Large intestine (tissue), 3 donors: ENCODE data around the gene GRID2IP. TPM values are rescaled to one million over a fixed set of nuclear protein-coding genes. Genes with fewer than 3 reads are reported as not detected.
A peak's percentile ranks its signal among the peaks of the same experiment; 100 is the strongest.

Experiments
- DNase-seq, 2 donors: peaks; one replicate each; pipeline versions ENCODE4 v3.0.0 to v3.0.0-alpha.2; 2013
- H3K27ac ChIP-seq: one replicate; pipeline ENCODE4 v1.5.1; 2013; ENCODE audit warnings: low read length
- H3K27me3 ChIP-seq: 2 replicates; pipeline ENCODE4 v1.6.1; 2013; ENCODE audit warnings: low read length; ENCODE audit not compliant: control insufficient read depth, insufficient read depth
- H3K36me3 ChIP-seq: 2 replicates; pipeline ENCODE4 v1.6.1; 2013; ENCODE audit warnings: low read length; ENCODE audit not compliant: control insufficient read depth, insufficient read depth
- H3K4me1 ChIP-seq: one replicate; pipeline ENCODE4 v1.6.1; 2013; ENCODE audit warnings: low read length; ENCODE audit not compliant: control insufficient read depth, insufficient read depth
- H3K4me3 ChIP-seq: one replicate; pipeline ENCODE4 v1.5.1; 2013; ENCODE audit warnings: low read length
- H3K9me3 ChIP-seq: one replicate; pipeline ENCODE4 v1.6.1; 2013; ENCODE audit warnings: mild to moderate bottlenecking, low read depth, low read length, moderate library complexity; ENCODE audit not compliant: control insufficient read depth
- WGBS: methylation state at CpG from one replicate; pipeline ENCODE4 v1.1.5; 2013; ENCODE audit warnings: low lambda C conversion rate; ENCODE audit not compliant: insufficient coverage; 5-methylcytosine and 5-hydroxymethylcytosine counted together
- polyA plus RNA-seq: library from polyadenylated mRNA; unstranded; fragments of 120-200 nt; gene quantifications from one replicate; pipeline ENCODE4 v1.2.1, GENCODE V29; 2013

The GRID2IP gene
- polyA plus RNA-seq, 1 donor: 0.88 TPM

DNA sequence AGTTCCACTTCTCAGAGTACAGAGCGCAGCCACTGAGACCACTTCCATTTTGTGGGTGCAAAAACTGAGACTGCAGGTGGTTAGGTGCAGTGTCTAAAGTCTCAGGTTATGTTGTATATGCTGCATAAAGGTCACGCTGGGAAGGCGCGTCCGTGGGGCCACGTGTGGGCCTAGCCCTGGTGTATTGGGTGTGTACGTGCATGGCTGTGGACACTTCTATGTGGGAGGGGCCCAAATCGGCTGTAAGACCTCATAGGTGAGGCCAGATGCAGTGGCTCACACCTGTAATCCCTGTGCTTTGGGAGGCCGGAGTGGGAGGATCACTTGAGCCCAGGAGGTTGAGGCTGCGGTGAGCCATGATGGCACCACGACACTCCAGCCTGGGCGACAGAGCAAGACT, 37.7 kb downstream of the GRID2IP start:
- no peaks in the 10 kb centered on the region for H3K27me3 ChIP-seq
- H3K36me3 ChIP-seq: no peaks in the 10 kb centered on the region
- H3K4me1 ChIP-seq: no peaks in the 10 kb centered on the region
- H3K9me3 ChIP-seq: peaks cover 2% of the 10 kb centered on the region
- no CpG with 5 or more reads among the region's 12 CpGs for WGBS
- H3K4me3 ChIP-seq: no peak overlapping the region
- no peak for DNase-seq
- no peak overlapping the region for H3K27ac ChIP-seq

DNA sequence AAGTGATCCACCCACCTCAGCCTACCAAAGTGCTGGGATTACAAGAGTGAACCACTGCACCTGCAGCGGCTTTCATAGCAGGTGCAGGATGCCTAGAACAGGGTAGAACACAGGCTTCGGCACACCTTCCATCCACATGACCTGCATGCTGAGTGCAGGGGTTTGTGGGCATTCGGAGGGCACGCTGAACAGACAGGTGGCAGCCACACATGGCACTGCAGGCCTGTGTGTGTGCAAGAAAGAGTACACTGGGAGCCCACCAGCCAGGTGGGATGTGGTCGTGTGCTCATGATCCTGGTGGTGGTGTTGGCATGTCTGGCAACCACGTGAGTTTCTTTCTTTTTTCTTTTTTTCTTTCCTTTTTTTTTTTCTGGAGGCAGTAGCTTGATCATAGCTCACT, 38.4 kb downstream of the GRID2IP start:
- Histone ChIP-seq H3K4me1 (no peaks in the 10 kb centered on the region), H3K9me3 (peaks cover 1% of the 10 kb centered on the region), H3K27ac (no peak overlapping the region), H3K27me3 (no peaks in the 10 kb centered on the region), H3K36me3 (no peaks in the 10 kb centered on the region), H3K4me3 (no peak overlapping the region)
- WGBS: no CpG with 5 or more reads among the region's 6 CpGs
- DNase-seq: no peak

DNA sequence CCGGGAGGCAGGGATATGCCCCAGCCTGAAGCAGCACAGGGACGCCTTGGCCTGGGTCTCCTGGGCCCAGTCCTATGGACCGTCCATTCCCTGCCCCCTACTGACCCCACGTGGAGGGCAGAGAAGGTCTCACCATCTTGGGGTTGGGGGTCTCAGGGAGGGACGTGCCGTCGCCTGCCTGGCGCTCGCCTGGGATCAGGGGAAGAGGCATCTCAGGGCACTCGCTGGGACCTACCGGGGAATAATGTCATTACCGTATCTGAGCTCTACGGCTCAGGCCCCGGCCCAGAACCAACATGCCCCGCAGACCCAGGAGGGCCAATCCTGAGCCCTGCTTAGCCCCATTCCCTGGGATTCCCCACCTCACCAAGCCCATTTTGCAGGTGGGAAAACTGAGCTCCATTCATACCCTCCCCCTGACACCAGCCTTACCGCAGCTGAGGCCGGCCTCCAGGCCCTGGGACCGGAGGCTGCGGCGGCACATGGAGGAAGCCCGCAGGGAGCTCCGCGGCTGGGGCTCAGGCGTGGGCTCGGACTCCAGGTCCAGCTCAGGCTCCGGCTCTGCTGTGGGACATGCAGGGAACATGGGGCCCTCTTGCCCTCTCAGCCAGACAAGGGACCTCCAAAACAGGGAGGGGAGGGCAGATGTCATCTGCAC, 40.7 kb downstream of the GRID2IP start:
- WGBS: no CpG with 5 or more reads among the region's 26 CpGs
- no peak overlapping the region for H3K27ac ChIP-seq
- no peaks in the 10 kb centered on the region for H3K9me3 ChIP-seq
- H3K36me3 ChIP-seq: no peaks in the 10 kb centered on the region
- H3K4me3 ChIP-seq: no peak overlapping the region
- H3K27me3 ChIP-seq: no peaks in the 10 kb centered on the region
- H3K4me1 ChIP-seq: no peaks in the 10 kb centered on the region
- DNase-seq: no peak

DNA sequence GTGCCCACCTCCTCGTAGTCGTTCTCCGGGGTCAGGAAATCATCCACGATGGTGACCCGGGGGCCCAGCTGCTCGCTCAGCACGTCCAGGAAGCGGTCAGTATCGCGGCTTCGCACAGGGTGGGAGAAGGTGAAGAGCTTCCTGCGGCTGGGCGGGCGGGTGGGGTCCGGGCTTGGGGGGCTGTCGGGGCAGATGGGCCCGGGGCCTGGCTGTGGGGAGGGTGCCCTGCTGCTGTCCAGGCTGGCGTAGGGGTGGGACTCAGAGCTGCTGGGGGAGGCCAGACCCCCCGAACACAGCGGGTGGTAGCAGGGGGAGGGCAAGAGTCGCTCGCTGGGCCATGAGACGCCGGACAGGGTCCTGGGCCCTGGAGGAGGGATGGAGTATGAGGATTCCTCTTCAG, 42.3 kb downstream of the GRID2IP start:
- H3K9me3 ChIP-seq: no peaks in the 10 kb centered on the region
- no peaks in the 10 kb centered on the region for H3K27me3 ChIP-seq
- no peaks in the 10 kb centered on the region for H3K36me3 ChIP-seq
- H3K4me3 ChIP-seq: no peak overlapping the region
- no peak for DNase-seq
- no peak overlapping the region for H3K27ac ChIP-seq
- peaks cover 3% of the 10 kb centered on the region for H3K4me1 ChIP-seq
- no CpG with 5 or more reads among the region's 24 CpGs for WGBS

DNA sequence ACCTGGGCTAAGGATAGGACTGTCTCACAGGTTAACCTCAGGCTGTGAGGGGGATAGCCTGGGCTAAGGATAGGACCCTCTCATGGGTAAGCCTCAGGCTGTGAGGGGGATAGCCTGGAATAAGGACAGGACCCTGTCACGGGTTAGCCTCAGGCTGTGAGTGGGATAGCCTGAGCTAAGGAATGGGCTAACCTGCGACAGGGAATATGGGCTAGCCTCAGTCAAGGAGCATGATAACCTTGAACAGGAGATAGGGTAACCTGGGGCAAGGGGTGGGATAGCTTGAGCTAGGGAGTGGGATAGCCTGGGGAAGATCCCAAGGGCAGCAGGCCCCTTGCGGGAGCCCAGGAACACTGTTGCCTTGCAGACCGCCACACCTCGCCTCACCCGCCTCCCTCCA, 42.7 kb downstream of the GRID2IP start:
- H3K27ac ChIP-seq: no peak overlapping the region
- H3K9me3 ChIP-seq: no peaks in the 10 kb centered on the region
- no CpG with 5 or more reads among the region's 6 CpGs for WGBS
- peaks cover 3% of the 10 kb centered on the region for H3K4me1 ChIP-seq
- no peak for DNase-seq
- no peaks in the 10 kb centered on the region for H3K36me3 ChIP-seq
- H3K4me3 ChIP-seq: no peak overlapping the region
- H3K27me3 ChIP-seq: no peaks in the 10 kb centered on the region

DNA sequence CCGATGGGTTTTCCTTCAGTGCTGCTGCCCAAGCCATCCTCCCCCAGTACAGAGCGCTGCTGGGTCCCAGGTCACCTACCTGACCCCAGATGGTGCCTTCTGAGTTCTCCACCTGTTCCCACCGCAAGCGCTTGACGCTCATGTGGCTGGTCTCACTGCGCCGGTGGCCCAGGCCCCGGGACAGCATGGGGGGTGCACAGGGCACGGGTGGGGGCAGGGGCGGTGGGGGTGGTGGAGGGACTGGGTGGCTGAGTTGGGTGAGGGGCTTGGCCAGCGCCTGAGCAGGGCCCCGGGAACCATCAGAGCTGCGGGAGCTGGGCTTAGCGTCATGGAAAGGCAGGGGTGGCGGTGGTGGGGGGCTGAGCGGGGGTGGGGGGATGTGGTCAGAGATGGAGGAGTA, 43.4 kb downstream of the GRID2IP start:
- Histone ChIP-seq H3K27ac (no peak overlapping the region), H3K4me3 (no peak overlapping the region), H3K36me3 (no peaks in the 10 kb centered on the region), H3K27me3 (no peaks in the 10 kb centered on the region), H3K4me1 (peaks cover 4% of the 10 kb centered on the region), H3K9me3 (no peaks in the 10 kb centered on the region)
- WGBS: no CpG with 5 or more reads among the region's 16 CpGs
- DNase-seq: no peak

DNA sequence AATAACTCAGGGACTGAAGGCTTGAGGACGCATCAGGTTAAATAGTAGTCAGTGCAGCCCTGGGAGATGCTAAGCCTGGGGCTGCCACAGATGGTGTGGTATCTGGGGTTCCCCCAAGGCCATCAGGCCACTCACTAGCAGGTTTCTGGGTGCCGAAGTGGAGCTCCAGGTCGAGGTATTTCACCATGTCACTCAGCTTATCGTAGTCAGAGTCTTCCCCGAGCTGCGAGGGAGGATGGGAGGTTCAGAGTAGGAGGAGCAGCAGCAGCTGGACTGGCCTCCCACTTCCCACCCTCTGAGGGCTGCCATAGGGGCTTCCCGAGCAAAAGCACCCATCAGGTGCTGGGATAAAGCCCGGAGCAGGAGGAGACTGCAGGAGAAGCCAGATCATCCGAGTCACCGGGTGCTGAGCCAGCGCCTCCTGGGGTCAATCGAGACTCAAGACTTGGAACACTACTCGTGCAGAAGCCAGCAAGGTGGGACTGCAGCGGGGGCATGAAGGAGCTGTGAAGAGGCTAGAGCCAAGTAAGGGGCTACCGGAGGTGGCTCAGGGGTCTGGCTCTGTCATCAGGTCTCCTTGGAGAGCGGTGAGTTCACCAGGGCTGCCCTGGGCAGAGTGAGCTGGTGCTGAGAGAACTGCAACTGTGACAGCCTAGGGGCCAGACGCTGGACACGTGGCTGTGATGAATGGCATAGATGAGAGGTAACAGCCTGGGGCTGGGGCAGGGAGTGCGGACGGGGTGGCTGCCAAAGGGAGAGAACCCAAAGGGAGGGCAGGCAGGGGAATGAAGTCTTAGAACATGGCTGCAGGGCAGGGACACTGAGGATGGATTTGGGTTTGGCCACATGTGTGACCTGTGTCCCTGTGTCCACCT, 45.3 kb downstream of the GRID2IP start:
- no peak for DNase-seq
- H3K4me1 ChIP-seq: peaks cover 6% of the 10 kb centered on the region
- no peaks in the 10 kb centered on the region for H3K27me3 ChIP-seq
- no peaks in the 10 kb centered on the region for H3K9me3 ChIP-seq
- no peaks in the 10 kb centered on the region for H3K36me3 ChIP-seq
- WGBS: no CpG with 5 or more reads among the region's 20 CpGs
- H3K4me3 ChIP-seq: no peak overlapping the region
- no peak overlapping the region for H3K27ac ChIP-seq

DNA sequence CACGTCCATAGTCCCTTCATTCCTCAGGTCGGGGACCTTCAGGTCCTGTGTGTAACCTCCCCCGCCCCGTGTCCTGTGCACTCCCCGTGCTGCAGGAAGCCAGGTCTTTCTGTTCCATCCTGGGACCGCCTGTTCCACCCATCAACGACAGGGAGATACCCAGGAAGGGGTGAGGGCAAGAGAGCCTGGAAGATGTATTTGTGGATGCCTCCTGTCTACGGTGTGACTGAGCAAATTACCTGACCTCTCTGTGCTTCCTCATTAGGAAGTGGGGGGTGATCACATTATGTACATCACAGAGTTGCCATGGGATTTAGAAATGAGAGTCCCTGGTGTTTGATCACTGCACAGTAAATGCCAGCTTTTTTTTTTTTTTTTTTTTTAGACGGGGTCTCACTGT, 46.3 kb downstream of the GRID2IP start:
- no peak for DNase-seq
- Histone ChIP-seq H3K9me3 (no peaks in the 10 kb centered on the region), H3K27me3 (no peaks in the 10 kb centered on the region), H3K27ac (peak overlapping the region; percentile 98), H3K36me3 (no peaks in the 10 kb centered on the region), H3K4me1 (peaks cover 6% of the 10 kb centered on the region), H3K4me3 (peak overlapping the region; percentile 77)
- 30% methylated on average over 2 of the region's 9 CpGs for WGBS

DNA sequence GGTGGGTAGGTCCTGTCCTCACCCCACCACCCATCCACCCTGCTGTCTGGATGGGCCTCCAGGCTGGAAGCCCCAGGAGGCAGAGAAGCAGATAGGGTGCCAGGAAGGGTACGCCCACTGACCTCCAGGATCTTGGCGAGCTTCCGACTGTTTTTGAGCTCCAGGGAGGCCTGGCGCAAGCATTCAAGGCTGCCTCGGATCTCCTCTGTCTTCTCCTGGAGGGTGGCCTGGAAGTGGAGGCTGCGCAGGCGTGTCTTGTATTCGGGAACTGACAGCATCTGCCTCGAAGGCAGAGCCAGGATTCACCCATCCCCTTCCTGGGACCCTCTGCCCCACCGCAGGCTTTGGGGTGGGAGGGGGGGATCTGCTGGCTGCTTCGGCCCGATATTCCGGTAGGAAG, 48.4 kb downstream of the GRID2IP start:
- H3K27ac ChIP-seq: no peak overlapping the region
- no peaks in the 10 kb centered on the region for H3K9me3 ChIP-seq
- peaks cover 6% of the 10 kb centered on the region for H3K4me1 ChIP-seq
- WGBS: no CpG with 5 or more reads among the region's 13 CpGs
- H3K27me3 ChIP-seq: no peaks in the 10 kb centered on the region
- DNase-seq: no peak
- H3K4me3 ChIP-seq: peak overlapping the region; percentile 77
- no peaks in the 10 kb centered on the region for H3K36me3 ChIP-seq

DNA sequence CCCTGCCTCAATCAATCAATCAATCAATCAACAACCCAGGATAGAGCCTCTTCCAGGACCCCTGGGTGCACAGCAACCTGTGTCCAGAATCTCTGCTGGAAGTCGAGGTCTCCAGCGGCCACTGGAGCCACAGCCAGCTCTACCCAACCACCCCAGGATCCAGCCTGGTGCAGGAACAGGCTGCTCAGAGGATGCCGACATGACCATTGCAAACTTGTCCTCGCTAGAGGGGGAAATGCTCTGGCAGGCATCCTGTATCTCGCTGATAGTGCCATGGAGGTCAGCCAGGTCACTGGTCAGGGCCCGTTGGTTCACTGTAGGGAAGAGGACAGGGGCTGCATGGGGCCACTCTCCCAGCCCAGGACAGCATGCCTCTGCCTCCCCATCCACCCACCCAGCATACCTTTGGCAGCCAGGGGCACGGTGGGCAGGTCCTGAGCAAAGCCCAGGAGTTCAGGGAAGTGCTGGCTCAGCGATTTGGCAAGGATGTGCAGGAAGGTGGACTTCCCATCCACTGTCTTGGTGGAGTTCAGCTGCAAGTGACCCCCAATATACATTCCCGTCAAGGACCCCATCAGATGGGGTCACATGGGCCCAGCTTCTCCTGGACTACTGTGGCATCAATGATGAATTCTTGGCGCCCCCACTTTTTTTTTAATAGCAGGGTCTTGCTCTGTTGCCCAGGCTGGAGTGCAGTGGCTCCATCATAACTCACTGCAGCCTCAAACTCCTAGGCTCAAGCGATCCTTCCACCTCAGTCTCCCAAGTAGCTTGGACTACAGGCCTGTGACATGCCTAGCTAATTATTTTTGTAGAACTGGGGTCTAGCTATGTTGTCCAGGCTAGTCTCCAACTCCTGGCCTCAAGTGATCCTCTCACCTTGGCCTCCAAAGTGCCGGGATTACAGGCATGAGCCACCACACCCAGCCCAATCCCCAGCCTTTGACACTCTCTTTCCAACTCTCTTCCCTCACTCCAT, 49.4 kb downstream of the GRID2IP start:
- Histone ChIP-seq H3K36me3 (no peaks in the 10 kb centered on the region), H3K27me3 (no peaks in the 10 kb centered on the region), H3K9me3 (no peaks in the 10 kb centered on the region), H3K4me3 (no peak overlapping the region), H3K4me1 (peaks cover 6% of the 10 kb centered on the region), H3K27ac (no peak overlapping the region)
- WGBS: no CpG with 5 or more reads among the region's 12 CpGs
- no peak for DNase-seq
